HL-60/S4 (cell line): ENCODE results near the gene NID1.
"Not testable (repeated sequence)": the region's sequence is repeated elsewhere in the genome, so short reads cannot be mapped to it uniquely, and the experiment has no call there.

Experiments
- in situ Hi-C: fragments of 300-500 bp; cut with MboI; formaldehyde crosslinking; loops from 2 replicates; pipeline ENCODE4 v1.14.3; 2022; ENCODE audit warnings: low sequenced_read_pairs

Gene NID1

DNA sequence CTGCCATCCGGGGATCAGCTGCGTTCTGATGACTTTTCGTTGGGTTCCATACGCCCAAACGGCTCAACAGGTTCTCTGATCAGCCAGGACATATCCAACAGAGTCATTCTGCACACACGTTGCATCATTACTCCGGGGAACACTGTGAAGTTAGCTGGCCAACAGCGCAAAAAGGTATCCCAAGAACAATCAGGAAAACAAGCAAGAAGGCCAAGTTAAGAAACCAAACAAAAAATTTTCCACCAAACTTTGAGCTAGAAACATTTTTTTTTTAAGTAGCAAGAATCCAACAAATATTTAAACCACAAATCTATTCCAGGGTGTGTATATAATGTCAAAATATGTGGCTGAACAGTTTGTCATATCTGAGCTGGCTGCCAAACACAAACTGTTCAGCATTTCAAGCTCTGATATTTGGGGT, 29.2 kb downstream of the NID1 start:
- in situ Hi-C loops: no loop called here

DNA sequence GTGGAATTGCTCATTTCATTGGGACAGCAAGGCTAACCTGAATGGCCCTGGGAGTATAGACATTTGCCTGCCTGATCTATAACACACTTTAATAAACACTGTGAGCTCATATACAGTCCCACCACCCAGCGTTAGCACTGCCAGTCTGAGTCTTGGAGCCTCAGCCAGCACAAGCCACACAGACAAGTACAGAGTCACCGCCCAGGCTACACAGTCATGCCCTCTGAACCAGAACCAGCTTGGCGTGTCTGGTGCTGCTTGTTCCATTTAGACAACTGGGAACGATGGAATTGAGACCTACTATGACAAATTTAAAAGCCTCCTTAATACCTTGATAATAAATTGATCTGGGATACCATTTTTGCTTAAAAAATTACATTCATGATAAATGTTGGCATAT, 31.6 kb downstream of the NID1 start:
- in situ Hi-C loops: no loop called here

- in situ Hi-C loops: no loop called here
These were observed 34.4 kb downstream of the NID1 start for GRCh38 chr1:236030534-236030933.

DNA sequence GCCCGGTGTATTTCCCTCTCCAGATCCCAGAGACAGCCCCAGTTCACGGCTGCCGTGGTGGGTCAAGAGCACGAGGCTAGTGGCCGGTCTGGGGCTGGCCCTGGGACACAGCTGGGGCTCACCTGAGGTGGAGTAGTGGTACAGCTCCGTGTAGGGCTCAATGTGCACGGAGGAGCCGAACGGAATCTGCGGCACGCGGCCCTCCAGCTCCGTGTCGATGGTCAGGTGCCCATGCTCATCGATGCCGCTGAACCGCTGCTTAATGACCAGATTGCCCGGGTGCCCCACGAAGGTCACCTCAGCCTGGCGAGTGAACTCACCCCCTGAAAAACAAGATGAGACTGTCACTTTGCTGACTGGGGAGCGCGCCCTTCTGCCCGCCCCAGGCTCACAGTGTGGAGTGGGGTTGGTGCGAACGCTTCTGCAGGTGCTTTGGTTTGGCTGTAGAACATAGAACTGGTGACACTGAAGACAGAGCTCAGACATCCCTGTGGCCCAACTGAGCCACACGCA, 35.4 kb downstream of the NID1 start:
- in situ Hi-C loops: no loop called here

DNA sequence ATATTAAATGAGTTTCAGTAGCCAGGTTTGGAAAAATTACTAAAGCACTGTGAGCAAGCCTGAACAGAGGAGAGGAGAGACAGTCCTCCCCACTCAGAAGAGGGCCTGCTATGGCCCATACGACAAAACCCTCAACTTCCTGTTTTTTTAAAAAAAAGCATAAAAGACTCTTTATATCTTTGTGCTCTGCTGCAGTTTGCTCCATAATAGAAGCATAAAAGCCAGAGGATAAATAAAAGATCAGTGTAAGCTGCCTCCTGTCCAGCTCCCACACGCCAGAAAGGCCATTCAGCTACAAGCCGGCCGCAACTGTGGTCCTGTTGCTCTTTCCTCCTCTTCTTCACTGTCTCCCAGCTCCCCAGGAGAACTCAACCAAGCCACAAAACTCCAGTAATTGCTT, 37.8 kb downstream of the NID1 start:
- in situ Hi-C loops: no loop called here

DNA sequence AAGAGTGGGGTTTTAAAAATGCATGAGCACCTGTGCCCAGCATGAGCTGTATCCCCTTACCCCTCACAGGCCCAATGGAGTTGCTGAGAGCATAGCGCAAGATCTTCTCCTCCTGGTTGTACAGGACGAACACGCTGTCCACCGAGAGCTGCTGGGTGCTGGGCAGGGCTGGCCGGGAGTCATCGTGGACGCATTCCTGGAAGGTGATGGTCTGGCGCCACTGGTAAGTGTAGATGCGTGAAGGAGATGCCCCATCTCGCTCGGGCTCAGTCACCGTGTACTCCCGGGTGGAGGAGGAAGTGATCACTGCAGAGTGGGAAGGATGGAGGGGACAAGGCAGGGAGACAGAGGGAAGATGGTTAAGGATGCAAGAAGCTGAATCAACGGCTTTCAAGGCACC, 39.1 kb downstream of the NID1 start:
- in situ Hi-C loops: no loop called here

DNA sequence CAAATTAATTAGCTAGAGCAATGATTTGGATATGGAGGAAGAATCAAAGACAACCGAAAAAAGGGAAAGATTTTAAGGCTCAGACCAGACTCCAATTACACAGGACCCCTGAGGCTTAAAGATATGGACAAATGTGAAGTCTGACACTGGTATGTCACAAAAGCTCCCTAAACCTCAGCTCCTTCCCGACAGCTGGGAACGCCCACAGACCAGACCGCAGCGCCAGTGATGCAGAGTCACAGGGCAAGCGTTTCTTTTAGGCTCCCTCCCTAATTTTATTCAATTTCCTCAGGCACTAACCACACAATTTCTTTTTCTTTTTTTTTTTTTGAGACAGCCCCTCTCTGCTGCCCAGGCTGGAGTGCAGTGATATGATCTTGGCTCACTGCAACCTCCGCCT, 40.2 kb downstream of the NID1 start:
- in situ Hi-C loops: no loop called here

DNA sequence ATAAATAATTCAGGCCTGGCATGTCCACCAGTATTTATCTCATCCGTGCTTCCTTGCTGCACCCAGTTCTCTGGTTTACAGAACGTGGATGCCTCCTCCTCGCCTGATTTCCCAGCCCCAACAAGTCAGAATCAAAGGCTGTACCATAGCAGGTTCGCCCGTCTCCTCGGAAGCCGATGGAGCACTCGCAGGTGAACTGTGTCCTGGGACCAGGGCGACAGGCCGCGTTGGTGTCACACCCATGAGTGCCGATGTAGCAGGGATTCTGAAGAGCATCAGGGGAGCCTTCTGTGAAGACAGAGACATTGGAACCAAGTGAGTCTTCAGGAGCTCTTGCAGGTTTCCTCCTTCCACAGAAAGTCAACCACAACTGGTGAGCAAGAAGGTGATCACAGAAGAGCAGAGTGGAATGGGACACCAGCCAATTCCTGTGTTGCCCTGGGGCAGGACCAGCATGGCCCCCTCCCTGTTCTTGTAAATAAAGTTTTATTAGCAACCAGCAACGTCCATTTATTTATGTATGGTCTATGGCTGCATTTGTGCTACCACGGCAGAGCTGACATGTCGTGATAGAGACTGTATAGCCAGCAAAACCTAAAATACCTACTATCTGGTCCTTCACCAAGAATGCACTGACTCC, 40.8 kb downstream of the NID1 start:
- in situ Hi-C loops: no loop called here

- in situ Hi-C loops: no loop called here
These were observed 43.3 kb downstream of the NID1 start for GRCh38 chr1:236021424-236022135.

DNA sequence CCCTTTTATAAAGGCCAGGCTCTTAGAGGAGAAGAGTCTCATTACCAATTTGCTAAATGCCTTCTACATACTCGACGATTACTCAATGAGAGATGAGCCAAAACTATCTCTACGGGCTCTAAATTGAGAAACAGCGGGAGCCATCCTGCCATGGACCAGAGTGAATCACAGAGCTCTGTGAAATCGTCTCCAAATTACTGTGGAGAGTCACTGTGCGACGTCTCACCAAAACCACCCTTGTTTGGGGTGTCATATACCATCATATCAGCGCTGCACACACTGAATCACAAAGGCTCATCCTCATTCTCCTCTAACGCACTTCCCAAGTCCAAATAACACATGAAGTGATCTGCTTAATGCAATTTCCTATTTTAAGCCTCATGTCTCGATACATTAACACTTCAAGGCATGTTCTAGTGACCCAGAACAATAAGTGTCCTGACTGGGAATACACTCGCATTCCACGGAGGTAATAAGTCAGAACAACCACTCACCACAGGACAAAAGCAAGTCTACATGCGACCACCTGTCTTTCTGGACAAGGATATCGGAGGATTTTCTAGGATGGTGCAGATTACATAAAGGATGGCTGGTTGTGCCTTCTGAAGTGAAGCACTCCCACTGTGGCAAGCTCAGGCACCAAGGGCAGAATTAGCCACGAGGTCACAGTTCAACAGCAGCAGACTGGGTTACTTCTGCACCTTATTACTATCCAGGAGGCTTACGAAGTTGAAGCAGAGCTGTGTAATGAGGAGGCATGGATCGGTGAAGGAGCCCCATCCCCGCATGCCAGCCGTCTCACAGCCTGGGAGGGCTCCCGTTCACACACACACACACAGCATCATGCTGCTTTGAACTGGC, 44.3 kb downstream of the NID1 start:
- in situ Hi-C loops: no loop called here

DNA sequence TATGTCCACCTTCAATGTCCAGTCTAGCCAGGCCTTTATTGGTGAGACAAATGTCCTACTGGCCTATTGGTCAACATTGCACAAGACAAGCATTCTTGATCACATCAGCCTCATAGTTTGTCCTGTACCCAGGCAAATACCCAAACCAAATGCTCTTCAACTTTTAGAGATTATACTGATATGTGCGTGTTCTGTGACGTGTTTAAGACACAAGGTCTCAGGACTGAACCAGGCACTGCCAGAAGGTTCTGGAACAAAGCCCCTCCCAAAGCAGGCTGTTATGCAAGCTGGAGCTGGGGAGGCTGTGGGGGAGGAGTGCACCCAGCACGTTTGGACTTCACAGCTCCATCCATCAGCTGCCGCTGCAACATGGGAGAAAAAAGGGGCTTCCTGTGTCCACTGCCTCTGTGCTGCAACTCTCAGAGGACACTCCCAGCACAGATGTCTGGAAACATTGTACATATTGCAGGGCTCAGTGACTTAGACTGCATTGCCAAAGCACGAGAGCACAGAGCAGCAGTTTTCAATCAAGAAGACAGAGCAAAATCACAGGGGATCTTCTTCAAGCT, 45.9 kb downstream of the NID1 start:
- in situ Hi-C loops: no loop called here

DNA sequence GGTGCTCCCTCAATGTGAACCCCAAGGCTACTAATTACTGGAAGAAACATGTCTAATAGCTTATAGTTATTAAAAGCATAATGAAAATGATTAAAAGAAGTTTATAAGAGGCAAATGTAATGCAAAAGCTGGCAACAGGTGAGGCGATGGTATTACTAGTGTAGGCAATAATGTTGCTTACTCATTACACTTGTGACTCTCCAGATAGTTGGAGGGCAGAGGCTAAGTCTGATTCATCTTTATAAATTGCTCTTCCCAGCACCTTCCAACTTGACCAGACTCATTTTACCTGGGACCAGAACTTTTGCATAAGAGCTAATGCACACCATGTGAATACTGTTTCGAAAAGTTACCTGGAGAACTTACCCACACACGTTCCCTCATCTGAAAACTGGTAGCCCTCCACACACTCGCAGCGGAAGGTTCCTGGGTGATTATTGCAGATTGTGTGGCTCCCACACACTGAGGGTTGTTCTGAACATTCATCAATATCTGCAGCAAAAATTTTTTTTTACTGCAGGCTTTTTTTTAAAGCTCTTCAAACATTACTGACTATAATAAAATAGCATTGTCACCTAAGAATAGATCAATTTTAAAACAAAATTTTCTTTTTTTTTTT, 48.0 kb downstream of the NID1 start:
- in situ Hi-C loops: no loop called here

DNA sequence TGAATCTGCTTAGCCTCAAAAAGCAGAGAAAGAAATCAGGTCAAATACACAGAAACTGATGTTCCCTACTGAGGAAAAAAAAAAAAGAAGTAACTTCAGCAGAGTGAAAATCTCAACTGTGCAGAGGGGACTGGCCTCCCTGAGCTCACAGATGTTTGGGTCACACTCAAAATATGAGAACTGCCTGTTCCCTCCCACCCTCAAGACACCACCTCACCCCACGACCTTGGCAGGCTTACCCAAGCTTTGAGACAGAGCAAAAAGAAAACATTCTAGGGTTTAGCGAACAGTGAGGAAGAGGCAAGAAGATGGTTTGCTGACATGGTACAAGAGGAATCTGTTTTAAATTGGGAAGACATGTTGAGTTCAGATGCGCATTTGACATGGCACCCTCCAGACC, 48.8 kb downstream of the NID1 start:
- in situ Hi-C loops: no loop called here

DNA sequence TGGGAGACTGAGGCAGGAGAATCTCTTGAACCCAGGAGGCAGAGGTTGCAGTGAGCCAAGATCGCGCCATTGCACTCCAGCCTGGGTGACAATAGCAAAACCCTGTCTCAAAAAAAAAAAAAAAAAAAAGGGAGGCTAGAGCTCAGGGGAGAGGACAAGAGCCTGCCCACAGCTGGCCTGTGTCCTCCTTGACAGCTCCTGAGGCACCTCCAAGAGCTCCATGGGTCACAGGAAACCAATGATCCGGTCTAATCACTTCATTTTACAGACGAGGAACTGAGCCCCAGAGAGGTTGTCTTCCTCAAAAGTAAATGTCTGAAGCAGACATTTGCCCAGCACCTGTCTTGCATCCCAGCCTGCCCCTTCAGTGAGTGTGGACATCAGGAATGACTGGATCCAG, 49.4 kb downstream of the NID1 start:
- in situ Hi-C loops: no loop called here

- in situ Hi-C loops: no loop called here
These were observed 51.6 kb downstream of the NID1 start for GRCh38 chr1:236013330-236013729.

DNA sequence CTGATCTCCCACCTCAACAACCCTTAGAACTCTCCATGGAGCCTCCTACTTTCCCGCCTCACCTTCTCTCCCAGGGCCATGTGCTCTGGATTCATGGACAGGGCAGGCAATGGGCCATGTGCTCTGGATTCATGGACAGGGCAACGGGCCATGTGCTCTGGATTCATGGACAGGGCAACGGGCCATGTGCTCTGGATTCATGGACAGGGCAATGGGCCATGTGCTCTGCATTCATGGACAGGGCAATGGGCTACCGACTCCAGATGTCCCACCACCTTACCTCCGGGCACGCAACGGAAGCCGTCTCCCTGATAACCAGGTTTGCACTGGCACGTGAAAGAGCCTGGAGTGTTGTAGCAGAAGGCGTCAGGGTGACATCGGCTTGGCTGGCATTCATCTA, 53.2 kb downstream of the NID1 start:
- in situ Hi-C loops: no loop called here

DNA sequence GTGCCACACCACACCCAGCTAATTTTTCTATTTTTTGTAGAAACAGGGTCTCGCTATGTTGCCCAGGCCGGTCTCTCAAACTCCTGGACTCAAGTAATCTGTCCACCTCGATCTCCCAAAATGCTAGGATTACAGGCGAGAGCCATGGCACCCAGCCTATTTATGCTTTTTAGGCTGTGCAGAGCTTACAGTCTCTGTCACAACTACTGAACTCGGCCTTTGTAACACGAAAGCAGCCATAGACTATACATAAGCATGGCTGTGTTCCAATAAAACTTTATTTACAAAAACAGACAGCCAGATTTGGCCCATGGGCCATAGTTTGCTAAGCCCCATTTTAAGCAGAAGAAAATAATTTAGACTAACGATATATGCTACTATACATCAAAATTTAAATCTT, 54.4 kb downstream of the NID1 start:
- in situ Hi-C loops: no loop called here

DNA sequence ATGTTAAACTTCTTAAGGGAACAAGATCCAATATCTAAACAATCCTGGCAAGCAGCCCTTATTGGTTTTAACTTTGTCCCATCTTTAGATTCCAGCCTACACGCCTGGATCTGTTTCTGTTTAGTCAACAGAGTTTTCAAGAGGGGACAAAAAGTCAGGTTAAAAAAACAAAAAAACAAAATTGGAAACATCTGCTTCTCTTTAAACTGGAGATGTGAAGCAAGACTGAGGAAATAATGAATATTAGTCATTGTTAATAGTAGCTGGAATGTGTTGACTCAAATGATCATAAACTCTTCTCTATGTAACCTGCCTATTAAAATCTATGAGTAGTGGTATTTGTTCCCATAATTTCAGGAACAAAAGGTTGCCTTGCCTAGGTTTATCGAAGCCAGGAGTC, 55.0 kb downstream of the NID1 start:
- in situ Hi-C loops: no loop called here

- in situ Hi-C loops: no loop called here
These were observed 55.7 kb downstream of the NID1 start for GRCh38 chr1:236009191-236009590.

DNA sequence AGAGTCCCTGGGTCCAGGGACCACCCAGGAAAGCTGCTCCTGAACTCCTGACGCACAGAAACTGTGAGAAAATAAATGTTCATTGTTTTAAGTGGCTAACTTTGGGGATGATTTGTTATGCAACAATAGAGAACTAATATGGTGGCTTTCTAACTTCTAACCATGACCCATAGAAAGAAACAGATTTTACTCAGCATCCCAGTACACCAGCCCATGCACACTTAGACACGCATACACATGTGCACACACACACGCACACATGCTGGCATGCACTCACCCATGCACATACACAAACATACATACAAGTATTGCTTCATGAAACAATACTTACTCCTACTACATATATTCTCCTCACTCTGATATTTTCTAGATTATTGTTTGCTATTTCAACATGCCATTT, 57.1 kb downstream of the NID1 start:
- in situ Hi-C loops: no loop called here

DNA sequence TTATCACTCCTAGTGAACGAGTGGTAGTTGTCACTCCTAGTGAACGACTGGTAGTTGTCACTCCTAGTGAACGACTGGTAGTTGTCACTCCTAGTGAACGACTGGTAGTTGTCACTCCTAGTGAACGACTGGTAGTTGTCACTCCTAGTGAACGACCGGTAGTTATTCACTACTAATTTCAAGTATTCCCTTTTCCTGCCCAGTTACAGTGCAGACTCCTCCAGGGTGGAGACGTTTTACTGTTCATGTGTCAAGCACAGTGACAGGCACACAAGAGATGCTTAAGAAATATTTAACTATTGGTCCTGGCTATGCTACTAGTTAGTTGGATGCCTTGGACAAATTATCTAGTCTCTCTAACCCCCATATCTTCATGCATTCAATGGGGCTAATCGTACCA, 61.8 kb downstream of the NID1 start:
- in situ Hi-C loops: not testable (repeated sequence)
